GM23248 (cell line): ENCODE results near the gene CDH13. TPM values are rescaled to one million over a fixed set of nuclear protein-coding genes. Genes with fewer than 3 reads are reported as not detected.
A peak's percentile ranks its signal among the peaks of the same experiment; 100 is the strongest.

Experiments used
- DNase-seq: peaks from one replicate; pipeline ENCODE4 v3.0.0-alpha.2; 2015
- H2AFZ ChIP-seq: fragments of 200-600 bp; sonication (generic); 2 replicates; pipeline ENCODE4 v1.6.1; 2016; ENCODE audit warnings: antibody characterized with exemption
- H3F3A ChIP-seq: fragments of 200-600 bp; sonication (generic); 2 replicates; pipeline ENCODE4 v1.6.1; 2016; ENCODE audit warnings: mild to moderate bottlenecking, antibody characterized with exemption, mixed run types; ENCODE audit not compliant: insufficient read depth
- H3K27ac ChIP-seq: fragments of 200-600 bp; sonication (generic); 2 replicates; pipeline ENCODE4 v1.5.1; 2016; ENCODE audit warnings: mild to moderate bottlenecking
- H3K27me3 ChIP-seq: fragments of 200-600 bp; sonication (generic); replicated peaks from 2 replicates; pipeline ENCODE4 v1.6.1; 2016; ENCODE audit warnings: mild to moderate bottlenecking; ENCODE audit not compliant: insufficient read depth
- H3K36me3 ChIP-seq: fragments of 200-600 bp; sonication (generic); 2 replicates; pipeline ENCODE4 v1.6.1; 2016; ENCODE audit warnings: low read depth, mild to moderate bottlenecking
- H3K4me1 ChIP-seq: fragments of 200-600 bp; sonication (generic); 2 replicates; pipeline ENCODE4 v1.6.1; 2016; ENCODE audit warnings: mild to moderate bottlenecking; ENCODE audit not compliant: insufficient read depth
- H3K4me2 ChIP-seq: fragments of 200-600 bp; sonication (generic); one replicate; pipeline ENCODE4 v1.6.1; 2016; ENCODE audit warnings: mild to moderate bottlenecking; ENCODE audit not compliant: unreplicated experiment
- H3K4me3 ChIP-seq: fragments of 200-600 bp; sonication (generic); 2 replicates; pipeline ENCODE4 v1.5.1; 2016; ENCODE audit warnings: mild to moderate bottlenecking
- H3K79me2 ChIP-seq: fragments of 200-600 bp; sonication (generic); 2 replicates; pipeline ENCODE4 v1.6.1; 2016; ENCODE audit warnings: mild to moderate bottlenecking; ENCODE audit not compliant: insufficient read depth
- H3K9ac ChIP-seq: fragments of 200-600 bp; sonication (generic); 2 replicates; pipeline ENCODE4 v1.6.1; 2016; ENCODE audit warnings: mild to moderate bottlenecking
- H3K9me2 ChIP-seq: fragments of 200-600 bp; sonication (generic); 2 replicates; pipeline ENCODE4 v1.6.1; 2016; ENCODE audit warnings: mixed run types, mild to moderate bottlenecking, moderate library complexity; ENCODE audit not compliant: insufficient read depth
- H3K9me3 ChIP-seq: fragments of 200-600 bp; sonication (generic); one replicate; pipeline ENCODE4 v1.6.1; 2017; ENCODE audit warnings: low read depth
- H4K20me1 ChIP-seq: fragments of 200-600 bp; sonication (generic); 2 replicates; pipeline ENCODE4 v1.6.0; 2016; ENCODE audit not compliant: insufficient read depth
- EZH2 ChIP-seq: fragments of 200-600 bp; sonication (generic); IDR thresholded peaks from 2 replicates; pipeline ENCODE4 v1.6.1; 2018; ENCODE audit warnings: antibody characterized with exemption, mild to moderate bottlenecking; ENCODE audit not compliant: insufficient read depth, poor library complexity, severe bottlenecking
- EZH2phosphoT487 ChIP-seq: fragments of 200-600 bp; sonication (generic); IDR thresholded peaks from 2 replicates; pipeline ENCODE4 v1.6.1; 2018; ENCODE audit warnings: antibody characterized with exemption, moderate library complexity, mild to moderate bottlenecking, low read depth; ENCODE audit not compliant: insufficient read depth
- WGBS, 2 experiments: methylation state at CpG; one replicate each; pipeline ENCODE4 v1.1.6; 2015 to 2017; ENCODE audit warnings: low lambda C conversion rate in 2 of 2, low coverage in 1 of 2; ENCODE audit errors: missing lambda C conversion rate in 2 of 2; 5-methylcytosine and 5-hydroxymethylcytosine counted together
- in situ Hi-C: fragments of 300-500 bp; cut with MboI; formaldehyde crosslinking; loops from 2 replicates; pipeline ENCODE4 v1.15.0; 2020
- polyA plus RNA-seq: library from polyadenylated mRNA; unstranded; fragments of >200 nt; fragmentation: Nextera tagmentation; extraction: Ambion mirVana; gene quantifications from 2 replicates; pipeline ENCODE4 v1.2.1, GENCODE V29; 2016
- total RNA-seq: library from RNA; depleted of rRNA; stranded (reverse); fragments of >200 nt; shearing (Covaris generic); gene quantifications from 2 replicates; pipeline ENCODE4 v1.2.3, GENCODE V29; 2014

CDH13 gene
- total and polyA plus RNA-seq, 2 experiments from 2014 or later, result 51.0 to 52.8 TPM

- no peaks in the 10 kb centered on the region for H3K9me3 ChIP-seq
- WGBS, 2 experiments, result 74 to 81% methylated on average over 2 of the region's 2 CpGs
- in situ Hi-C loops, result no loop called here
- no peaks in the 10 kb centered on the region for H3K4me1 ChIP-seq
- no peaks in the 10 kb centered on the region for H3K9me2 ChIP-seq
- TF ChIP-seq EZH2phosphoT487 (no peak), EZH2 (no peak)
- H3K9ac ChIP-seq, result no peak overlapping the region
- no peaks in the 10 kb centered on the region for H3K79me2 ChIP-seq
- no peak overlapping the region for H3K4me3 ChIP-seq
- no peak overlapping the region for H3K4me2 ChIP-seq
- no peak overlapping the region for H2AFZ ChIP-seq
- no peak overlapping the region for H3K27ac ChIP-seq
- DNase-seq, result no peak
- no peaks in the 10 kb centered on the region; the same call in 1 of the 2 replicates for H3F3A ChIP-seq
- no peaks in the 10 kb centered on the region for H3K27me3 ChIP-seq
- H4K20me1 ChIP-seq, result no peaks in the 10 kb centered on the region
- H3K36me3 ChIP-seq, result no peaks in the 10 kb centered on the region
Measured at GRCh38 chr16:83330251-83330650, 703.5 kb downstream of the CDH13 start.

DNA sequence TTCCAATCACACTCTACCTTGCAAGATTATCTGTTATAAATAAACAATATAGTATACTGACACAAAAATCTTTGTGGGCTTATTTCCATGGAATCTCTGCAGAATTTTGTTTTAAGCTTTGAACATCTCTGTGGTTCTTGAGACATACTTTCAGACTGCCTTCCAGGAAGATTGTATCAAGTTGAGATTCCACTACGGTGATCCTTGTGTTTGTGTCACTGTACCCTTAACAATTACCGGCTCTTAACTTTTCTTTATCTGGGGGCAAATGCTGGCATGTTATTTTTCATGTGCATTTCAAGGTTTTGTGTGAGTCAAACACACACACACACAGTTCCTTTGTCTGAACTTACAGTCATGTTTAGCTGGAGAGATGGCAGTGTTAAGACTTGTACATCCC, 708.3 kb downstream of the CDH13 start:
- Histone ChIP-seq H3K36me3 (no peaks in the 10 kb centered on the region), H3K9me2 (0 out of 2 replicates have a peak, but pooled peaks cover 3% of the 10 kb centered on the region), H3K4me1 (peaks cover 28% of the 10 kb centered on the region), H2AFZ (no peak overlapping the region), H3K27ac (no peak overlapping the region), H3K79me2 (no peaks in the 10 kb centered on the region), H3K4me2 (no peak overlapping the region), H3K9me3 (no peaks in the 10 kb centered on the region), H4K20me1 (no peaks in the 10 kb centered on the region), H3K4me3 (no peak overlapping the region), H3K27me3 (no peaks in the 10 kb centered on the region), H3F3A (peaks cover 20% of the 10 kb centered on the region), H3K9ac (no peak overlapping the region)
- in situ Hi-C loops, result no loop called here
- WGBS, 2 experiments, result 81 to 86% methylated on average over 2 of the region's 2 CpGs
- TF ChIP-seq EZH2 (no peak), EZH2phosphoT487 (no peak)
- DNase-seq, result no peak

GRCh38 chr16:83336603-83337002, 709.8 kb downstream of the CDH13 start:
- DNase-seq, result peak; percentile 82
- Histone ChIP-seq H3F3A (peaks cover 20% of the 10 kb centered on the region; the same call in 1 of the 2 replicates), H3K9ac (no peak overlapping the region), H3K9me2 (0 out of 2 replicates have a peak, but pooled peaks cover 3% of the 10 kb centered on the region), H3K4me3 (no peak overlapping the region), H3K9me3 (no peaks in the 10 kb centered on the region), H3K27me3 (no peaks in the 10 kb centered on the region), H4K20me1 (no peaks in the 10 kb centered on the region), H3K4me1 (peaks cover 28% of the 10 kb centered on the region), H3K27ac (peak overlapping the region; percentile 55), H3K36me3 (no peaks in the 10 kb centered on the region), H3K79me2 (no peaks in the 10 kb centered on the region), H3K4me2 (peak overlapping the region; percentile 24), H2AFZ (no peak overlapping the region)
- WGBS, 2 experiments, result 9 to 13% methylated on average over 3 of the region's 3 CpGs
- in situ Hi-C loops, result no loop called here
- TF ChIP-seq EZH2phosphoT487 (no peak), EZH2 (no peak)

DNA sequence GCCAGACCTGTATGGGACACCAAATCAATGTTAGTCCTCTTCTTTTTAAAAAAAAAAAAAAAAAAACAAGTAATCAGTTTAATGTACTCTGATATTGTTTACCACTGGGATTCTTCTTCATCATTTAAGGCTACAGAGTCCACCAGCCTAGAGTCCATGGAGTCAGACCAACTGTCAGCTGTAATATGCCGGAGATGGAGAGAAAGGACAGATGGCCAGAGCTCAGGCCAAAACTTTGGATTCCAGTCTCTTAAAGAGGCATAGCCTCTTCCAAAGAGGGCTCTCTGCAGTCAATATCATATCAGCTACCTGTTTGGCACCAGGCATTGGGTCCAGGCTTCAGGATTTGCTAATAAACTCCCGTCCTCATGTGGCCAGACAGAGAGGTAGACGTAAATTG, 711.4 kb downstream of the CDH13 start:
- Histone ChIP-seq H2AFZ (no peak overlapping the region), H3K27me3 (no peaks in the 10 kb centered on the region), H3K4me1 (peaks cover 28% of the 10 kb centered on the region), H3K9ac (no peak overlapping the region), H3F3A (peaks cover 20% of the 10 kb centered on the region; the same call in 1 of the 2 replicates), H3K9me2 (0 out of 2 replicates have a peak, but pooled peaks cover 3% of the 10 kb centered on the region), H4K20me1 (no peaks in the 10 kb centered on the region), H3K4me3 (no peak overlapping the region), H3K27ac (no peak overlapping the region), H3K9me3 (no peaks in the 10 kb centered on the region), H3K36me3 (no peaks in the 10 kb centered on the region), H3K4me2 (no peak overlapping the region), H3K79me2 (no peaks in the 10 kb centered on the region)
- WGBS, 2 experiments, result 71 to 78% methylated on average over 3 of the region's 3 CpGs
- in situ Hi-C loops, result no loop called here
- no peak for DNase-seq
- TF ChIP-seq EZH2phosphoT487, result no peak
- no peak for TF ChIP-seq EZH2
